ENCODE results near the gene ARHGEF2. TPM values are rescaled to one million over a fixed set of nuclear protein-coding genes. Genes with fewer than 3 reads are reported as not detected.

The ARHGEF2 gene
- total and polyA plus RNA-seq, 2 donors (not counting 3 experiments of a cell fraction or from before 2014, with no cell fraction given), result 59.2 to 118 TPM

- Histone ChIP-seq H3K4me3 (replicated peaks in 1 of 3; ENCODE audit: insufficient read depth in 1 of 3, low read depth in 1 of 3, low read length in 3 of 3) (no peak overlapping the region), H2AFZ (ENCODE audit: low read depth, low read length) (no peak overlapping the region), H4K20me1 (replicated peaks; ENCODE audit: control insufficient read depth, extremely low read depth, insufficient read depth, low read length) (no peaks in the 10 kb centered on the region), H3K9me3 (replicated peaks; ENCODE audit: control insufficient read depth, insufficient read depth, low read length) (no peaks in the 10 kb centered on the region), H3K9ac (replicated peaks; ENCODE audit: extremely low read depth, insufficient read depth, low read length) (no peak overlapping the region), H3K27me3 (ENCODE audit: control insufficient read depth in 2 of 2, insufficient read depth in 2 of 2, low read length in 2 of 2) (no peaks in the 10 kb centered on the region), H3K4me1 (ENCODE audit: control insufficient read depth, extremely low read depth, insufficient read depth, low read length) (peaks cover 63% of the 10 kb centered on the region), H3K27ac (ENCODE audit: insufficient read depth, low read depth, low read length) (no peak overlapping the region), H3K4me2 (ENCODE audit: insufficient read depth, low read length) (no peak overlapping the region), H3K79me2 (ENCODE audit: control insufficient read depth, insufficient read depth, low read length) (peaks cover 47% of the 10 kb centered on the region), H3K36me3 (ENCODE audit: control insufficient read depth in 2 of 2, extremely low read depth in 1 of 2, insufficient read depth in 2 of 2, low read length in 2 of 2) (peaks cover 17 to 40% of the 10 kb centered on the region in 2 experiments), H3K9me1 (replicated peaks; ENCODE audit: control insufficient read depth, extremely low read depth, insufficient read depth, low read length) (no peaks in the 10 kb centered on the region)
- POLR2A ChIA-PET, result no interaction called here
- DNase-seq (ENCODE audit: low read depth, low spot score), result no peak
- FAIRE-seq, result no peak
- intact Hi-C loops (cut with micrococcal nuclease) (loop anchor here (10.0 kb wide), 1 partner anchor 169 kb away; no protein-coding TSS in a partner anchor), dilution Hi-C loops (cut with MboI; ENCODE audit: extremely low pct_ligation_motif_present, low sequenced_read_pairs) (no loop called here)
- peak; percentile 8 to 38 for TF ChIP-seq CTCF (IDR thresholded peaks at IDR 0.05; ENCODE audit: extremely low read depth in 1 of 2, insufficient read depth in 1 of 2, low read depth in 1 of 2, low read length in 2 of 2)
- no peak for TF ChIP-seq JUN (IDR thresholded peaks at IDR 0.05; ENCODE audit: borderline replicate concordance, insufficient read depth, insufficient read length, low read depth)
- TF ChIP-seq, protein P1, sequence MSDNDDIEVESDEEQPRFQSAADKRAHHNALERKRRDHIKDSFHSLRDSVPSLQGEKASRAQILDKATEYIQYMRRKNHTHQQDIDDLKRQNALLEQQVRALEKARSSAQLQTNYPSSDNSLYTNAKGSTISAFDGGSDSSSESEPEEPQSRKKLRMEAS (IDR thresholded peaks at IDR 0.05; ENCODE audit: insufficient read depth, insufficient read length), result no peak
- no peak for TF ChIP-seq POLR2AphosphoS5 (IDR thresholded peaks at IDR 0.05; ENCODE audit: insufficient read depth, low read depth, low read length)
- no peak for TF ChIP-seq MYC (IDR thresholded peaks at IDR 0.05; ENCODE audit: low read depth, low read length)
- TF ChIP-seq POLR2A (IDR thresholded peaks at IDR 0.05; ENCODE audit: low read depth, low read length), result no peak
- no peak for TF ChIP-seq GATA2 (IDR thresholded peaks at IDR 0.05; ENCODE audit: insufficient read depth, insufficient read length, low read depth, low read length)
- TF ChIP-seq FOS (IDR thresholded peaks at IDR 0.05; ENCODE audit: borderline replicate concordance, insufficient read depth, low read length), result no peak
- no peak for TF ChIP-seq EZH2 (IDR thresholded peaks at IDR 0.05; ENCODE audit: borderline replicate concordance, low read depth, low read length, severe bottlenecking)
- CTCF ChIA-PET, result interaction anchor here (1.3 to 5.5 kb wide), 8 partner anchors 9 to 28 kb away, joined by 3 to 41 read pairs (median 8); partner anchors contain the start of gene ARHGEF2
- no TSS peak for BruUV-seq (replicated peaks)
Observed at GRCh38 chr1:155966135-155966534, 12.2 kb downstream of the ARHGEF2 start.

Data from endothelial cell of umbilical vein (primary cell).